GM13976 (cell line): ENCODE measurements around the gene ZNF8.

Experiments used
- DNase-seq: peaks from one replicate; pipeline ENCODE4 v3.0.0; 2012; ENCODE audit warnings: low spot score
- CTCF ChIP-seq: IDR thresholded peaks from 2 replicates; pipeline ENCODE4 v1.5.1; 2012; ENCODE audit warnings: borderline replicate concordance, mild to moderate bottlenecking; ENCODE audit not compliant: insufficient read depth; ENCODE audit errors: extremely low read depth, missing control alignments, control extremely low read depth
- in situ Hi-C: fragments of 300-500 bp; cut with MboI; formaldehyde crosslinking; loops from one replicate; pipeline ENCODE4 v1.12.0; 2022; ENCODE audit warnings: low sequenced_read_pairs, mixed read lengths, inconsistent platforms; ENCODE audit not compliant: unreplicated experiment

Gene ZNF8

GRCh38 chr19:58350871-58351557, 72.3 kb downstream of the ZNF8 start:
- in situ Hi-C loops, result no loop called here
- no peak for DNase-seq
- no peak for TF ChIP-seq CTCF

GRCh38 chr19:58351558-58351878, 72.8 kb downstream of the ZNF8 start:
- in situ Hi-C loops, result no loop called here
- no peak for TF ChIP-seq CTCF
- no peak for DNase-seq

GRCh38 chr19:58351990-58352755, 73.4 kb downstream of the ZNF8 start:
- no peak for TF ChIP-seq CTCF
- in situ Hi-C loops, result no loop called here
- DNase-seq, result no peak
